GM21723 (cell line): ENCODE results near the gene GLYATL2.
A peak's percentile ranks its signal among the peaks of the same experiment; 100 is the strongest.

ENCODE experiments used
- ATAC-seq: cut with Tn5 transposase; IDR thresholded peaks from one replicate; pipeline ENCODE4 v1.9.1; 2021; ENCODE audit warnings: mild to moderate bottlenecking, moderate library complexity; ENCODE audit not compliant: unreplicated experiment

Gene GLYATL2

DNA sequence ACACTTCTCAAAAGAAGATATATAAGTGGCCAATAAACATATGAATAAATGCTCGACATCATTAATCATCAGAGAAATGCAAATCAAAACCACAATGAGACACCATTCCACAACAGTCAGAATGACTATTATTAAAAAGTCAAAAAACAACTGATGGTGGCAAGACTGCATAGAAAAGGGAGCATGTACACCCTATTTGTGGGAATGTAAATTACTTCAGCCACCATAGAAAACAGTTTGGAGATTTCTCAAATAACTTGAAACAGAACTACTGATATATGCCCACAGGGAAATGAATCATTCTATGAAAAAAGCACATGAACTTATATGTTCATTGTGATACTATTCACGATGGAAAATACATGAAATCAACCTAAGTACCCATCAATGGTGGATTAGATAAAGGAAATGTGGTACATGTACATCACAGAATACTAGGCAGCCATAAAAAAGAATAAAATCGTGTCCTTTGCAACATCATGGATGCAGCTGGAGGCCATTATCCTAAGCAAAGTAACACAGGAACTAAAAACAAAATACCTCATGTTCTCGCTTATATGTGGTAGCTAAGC, 42.4 kb downstream of the GLYATL2 start:
- ATAC-seq = no peak

DNA sequence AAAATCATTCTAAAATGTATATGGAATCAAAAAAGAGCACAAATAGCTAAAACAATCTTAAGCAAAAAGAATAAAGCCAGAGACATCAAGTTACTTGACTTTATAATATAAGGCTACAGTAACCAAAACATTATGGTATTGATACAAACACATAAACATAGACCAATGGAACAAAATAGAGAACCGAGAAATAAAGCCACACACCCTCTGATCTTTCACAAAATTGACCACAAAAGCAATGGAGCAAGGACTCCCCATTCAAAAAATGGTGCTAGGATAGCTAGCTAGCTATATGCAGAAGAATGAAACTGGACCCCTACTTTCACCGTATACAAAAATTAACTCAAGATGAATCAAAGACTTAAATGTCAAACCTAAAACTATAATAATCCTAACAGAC, 43.2 kb downstream of the GLYATL2 start:
- no peak for ATAC-seq

DNA sequence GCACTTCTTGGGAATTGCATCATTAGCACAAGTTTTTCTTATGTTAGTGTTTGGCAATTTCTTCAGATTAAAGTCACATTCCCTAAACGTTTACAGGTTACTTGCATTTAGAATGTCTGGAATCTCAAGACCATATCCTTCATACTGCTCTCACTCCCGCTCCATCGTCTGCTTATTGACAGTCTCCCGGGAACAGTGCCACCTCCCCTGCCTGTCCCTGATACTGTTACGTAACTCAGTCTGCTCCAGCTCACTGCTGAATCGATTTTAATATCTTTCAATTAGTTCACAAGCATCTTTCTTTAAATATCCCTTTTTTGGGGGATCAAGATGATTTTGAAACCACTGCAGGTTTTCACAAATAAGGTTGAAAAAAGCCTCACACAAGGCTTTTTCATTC, 48.2 kb downstream of the GLYATL2 start:
- no peak for ATAC-seq

DNA sequence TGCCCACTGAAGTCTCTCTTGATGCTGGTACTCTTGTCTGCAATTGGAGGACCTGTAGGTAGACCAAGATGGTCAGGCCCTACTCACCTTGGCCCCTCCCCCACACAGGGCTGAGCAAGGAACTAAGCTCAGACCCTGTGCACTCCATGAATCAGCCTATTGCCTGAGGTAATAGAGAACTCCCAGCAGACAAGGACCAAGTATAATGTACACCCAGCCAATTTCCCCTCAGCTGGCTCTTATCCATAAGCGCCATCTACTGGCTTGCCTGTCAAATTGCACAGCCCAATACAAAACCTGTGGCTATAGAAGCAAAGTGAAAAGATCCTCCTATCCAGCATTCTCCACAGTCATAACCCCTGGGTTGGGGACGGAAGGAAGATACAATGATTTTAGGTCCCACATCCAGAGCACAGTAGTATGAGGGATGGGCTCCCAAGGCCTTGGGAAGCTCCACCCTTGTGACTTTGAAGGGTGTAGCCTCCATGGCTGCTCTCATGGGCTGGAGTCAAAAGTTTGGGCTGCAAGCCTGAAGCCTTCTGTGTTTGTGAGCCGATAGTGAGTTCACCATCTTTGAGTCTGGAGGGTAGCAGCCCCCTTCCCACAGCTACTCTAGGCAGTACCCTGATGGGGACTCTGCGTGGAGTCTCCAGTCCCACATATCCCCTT, 56.0 kb downstream of the GLYATL2 start:
- peak; percentile 97 for ATAC-seq

DNA sequence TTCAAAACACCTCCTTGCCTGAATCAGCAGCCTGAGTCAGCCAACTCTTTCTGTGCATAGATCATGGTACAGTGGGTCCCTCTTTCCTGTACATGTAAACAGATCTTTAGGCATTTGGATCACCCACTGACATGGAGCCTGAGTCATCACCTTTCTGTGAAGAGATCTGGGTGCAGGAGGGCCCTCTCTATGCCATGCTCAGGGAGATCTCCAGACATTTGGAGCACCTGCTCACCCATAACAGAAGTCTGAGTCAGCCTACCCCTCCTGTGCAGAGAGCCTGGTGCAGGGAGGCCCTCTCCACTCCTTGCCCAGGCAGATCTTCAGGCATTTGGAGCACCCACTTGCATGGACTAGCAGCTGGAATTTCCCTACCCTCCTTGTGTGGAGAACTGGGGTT, 56.6 kb downstream of the GLYATL2 start:
- ATAC-seq = peak; percentile 9

DNA sequence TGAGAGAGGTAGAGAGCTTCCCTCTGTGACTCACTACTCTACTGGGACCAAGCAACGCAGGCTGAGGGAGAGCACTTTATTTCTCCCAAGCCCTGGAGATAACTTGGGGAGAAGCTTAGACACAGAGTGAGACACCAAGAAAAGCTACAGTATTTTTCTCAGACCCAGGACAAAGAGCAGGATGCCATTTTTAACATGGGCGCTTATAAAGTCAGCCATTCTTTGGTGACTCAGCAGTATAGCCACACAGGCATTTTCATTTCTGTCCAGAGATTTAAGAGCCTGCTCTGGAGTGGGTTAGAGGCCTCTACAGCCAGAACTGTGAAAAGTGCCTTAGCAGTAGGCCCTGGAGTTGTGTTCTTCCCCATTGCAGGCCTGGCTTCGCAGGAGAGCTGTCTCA, 57.8 kb downstream of the GLYATL2 start:
- ATAC-seq = no peak

DNA sequence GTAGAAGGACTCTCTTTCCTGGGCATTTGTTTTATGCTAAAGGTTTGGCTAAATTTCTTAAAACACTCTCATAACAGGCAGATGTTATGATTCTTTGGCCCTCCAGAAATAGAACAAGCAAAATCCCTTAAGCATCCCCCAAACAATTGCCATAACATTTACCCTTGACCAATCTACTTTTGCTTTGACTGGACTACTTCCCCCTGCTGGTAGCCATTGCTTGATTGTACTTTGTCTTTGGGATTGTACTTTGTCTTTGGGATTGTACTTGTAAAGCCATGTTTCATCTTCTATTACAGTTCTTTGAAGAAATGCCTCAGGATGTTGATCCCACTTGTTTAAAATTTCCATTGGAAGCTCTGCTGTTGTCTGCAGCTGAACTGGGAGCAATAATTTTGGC, 59.5 kb downstream of the GLYATL2 start:
- ATAC-seq = no peak
